ENCODE results near the gene MALAT1.
"Not testable (repeated sequence)": the region's sequence is repeated elsewhere in the genome, so short reads cannot be mapped to it uniquely, and the experiment has no call there.

Gene MALAT1

DNA sequence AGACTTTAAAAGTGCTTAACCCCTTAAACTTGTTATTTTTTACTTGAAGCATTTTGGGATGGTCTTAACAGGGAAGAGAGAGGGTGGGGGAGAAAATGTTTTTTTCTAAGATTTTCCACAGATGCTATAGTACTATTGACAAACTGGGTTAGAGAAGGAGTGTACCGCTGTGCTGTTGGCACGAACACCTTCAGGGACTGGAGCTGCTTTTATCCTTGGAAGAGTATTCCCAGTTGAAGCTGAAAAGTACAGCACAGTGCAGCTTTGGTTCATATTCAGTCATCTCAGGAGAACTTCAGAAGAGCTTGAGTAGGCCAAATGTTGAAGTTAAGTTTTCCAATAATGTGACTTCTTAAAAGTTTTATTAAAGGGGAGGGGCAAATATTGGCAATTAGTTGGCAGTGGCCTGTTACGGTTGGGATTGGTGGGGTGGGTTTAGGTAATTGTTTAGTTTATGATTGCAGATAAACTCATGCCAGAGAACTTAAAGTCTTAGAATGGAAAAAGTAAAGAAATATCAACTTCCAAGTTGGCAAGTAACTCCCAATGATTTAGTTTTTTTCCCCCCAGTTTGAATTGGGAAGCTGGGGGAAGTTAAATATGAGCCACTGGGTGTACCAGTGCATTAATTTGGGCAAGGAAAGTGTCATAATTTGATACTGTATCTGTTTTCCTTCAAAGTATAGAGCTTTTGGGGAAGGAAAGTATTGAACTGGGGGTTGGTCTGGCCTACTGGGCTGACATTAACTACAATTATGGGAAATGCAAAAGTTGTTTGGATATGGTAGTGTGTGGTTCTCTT lies 2.8 kb downstream of the MALAT1 start:
- Mint-ChIP-seq H3K27me3 (no peaks in the 10 kb centered on the region), H3K36me3 (peaks cover 42% of the 10 kb centered on the region), H3K27ac (no peak overlapping the region)

DNA sequence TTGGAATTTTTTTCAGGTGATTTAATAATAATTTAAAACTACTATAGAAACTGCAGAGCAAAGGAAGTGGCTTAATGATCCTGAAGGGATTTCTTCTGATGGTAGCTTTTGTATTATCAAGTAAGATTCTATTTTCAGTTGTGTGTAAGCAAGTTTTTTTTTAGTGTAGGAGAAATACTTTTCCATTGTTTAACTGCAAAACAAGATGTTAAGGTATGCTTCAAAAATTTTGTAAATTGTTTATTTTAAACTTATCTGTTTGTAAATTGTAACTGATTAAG lies 3.4 kb downstream of the MALAT1 start:
- peaks cover 44% of the 10 kb centered on the region for H3K4me1 Mint-ChIP-seq (ENCODE audit: low read depth)
- H3K27ac Mint-ChIP-seq, result no peak overlapping the region
- no peaks in the 10 kb centered on the region for H3K27me3 Mint-ChIP-seq

More for the DNA sequence above, 2.8 kb downstream of the MALAT1 start:
- no peaks in the 10 kb centered on the region for H3K9me3 Mint-ChIP-seq (ENCODE audit: low read depth)
- H3K4me3 Mint-ChIP-seq, result no peak overlapping the region
- peaks cover 43% of the 10 kb centered on the region for H3K4me1 Mint-ChIP-seq (ENCODE audit: low read depth)

DNA sequence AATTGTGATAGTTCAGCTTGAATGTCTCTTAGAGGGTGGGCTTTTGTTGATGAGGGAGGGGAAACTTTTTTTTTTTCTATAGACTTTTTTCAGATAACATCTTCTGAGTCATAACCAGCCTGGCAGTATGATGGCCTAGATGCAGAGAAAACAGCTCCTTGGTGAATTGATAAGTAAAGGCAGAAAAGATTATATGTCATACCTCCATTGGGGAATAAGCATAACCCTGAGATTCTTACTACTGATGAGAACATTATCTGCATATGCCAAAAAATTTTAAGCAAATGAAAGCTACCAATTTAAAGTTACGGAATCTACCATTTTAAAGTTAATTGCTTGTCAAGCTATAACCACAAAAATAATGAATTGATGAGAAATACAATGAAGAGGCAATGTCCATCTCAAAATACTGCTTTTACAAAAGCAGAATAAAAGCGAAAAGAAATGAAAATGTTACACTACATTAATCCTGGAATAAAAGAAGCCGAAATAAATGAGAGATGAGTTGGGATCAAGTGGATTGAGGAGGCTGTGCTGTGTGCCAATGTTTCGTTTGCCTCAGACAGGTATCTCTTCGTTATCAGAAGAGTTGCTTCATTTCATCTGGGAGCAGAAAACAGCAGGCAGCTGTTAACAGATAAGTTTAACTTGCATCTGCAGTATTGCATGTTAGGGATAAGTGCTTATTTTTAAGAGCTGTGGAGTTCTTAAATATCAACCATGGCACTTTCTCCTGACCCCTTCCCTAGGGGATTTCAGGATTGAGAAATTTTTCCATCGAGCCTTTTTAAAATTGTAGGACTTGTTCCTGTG lies 3.9 kb downstream of the MALAT1 start:
- no peak overlapping the region for H3K4me3 Mint-ChIP-seq
- H3K27ac Mint-ChIP-seq, result no peak overlapping the region
- H3K36me3 Mint-ChIP-seq, result peaks cover 42% of the 10 kb centered on the region
- no peaks in the 10 kb centered on the region for H3K27me3 Mint-ChIP-seq
- peaks cover 49% of the 10 kb centered on the region for H3K4me1 Mint-ChIP-seq (ENCODE audit: low read depth)
- H3K9me3 Mint-ChIP-seq (ENCODE audit: low read depth), result no peaks in the 10 kb centered on the region

More for the DNA sequence above, 3.4 kb downstream of the MALAT1 start:
- Mint-ChIP-seq H3K4me3 (no peak overlapping the region), H3K9me3 (ENCODE audit: low read depth) (no peaks in the 10 kb centered on the region), H3K36me3 (peaks cover 42% of the 10 kb centered on the region)

DNA sequence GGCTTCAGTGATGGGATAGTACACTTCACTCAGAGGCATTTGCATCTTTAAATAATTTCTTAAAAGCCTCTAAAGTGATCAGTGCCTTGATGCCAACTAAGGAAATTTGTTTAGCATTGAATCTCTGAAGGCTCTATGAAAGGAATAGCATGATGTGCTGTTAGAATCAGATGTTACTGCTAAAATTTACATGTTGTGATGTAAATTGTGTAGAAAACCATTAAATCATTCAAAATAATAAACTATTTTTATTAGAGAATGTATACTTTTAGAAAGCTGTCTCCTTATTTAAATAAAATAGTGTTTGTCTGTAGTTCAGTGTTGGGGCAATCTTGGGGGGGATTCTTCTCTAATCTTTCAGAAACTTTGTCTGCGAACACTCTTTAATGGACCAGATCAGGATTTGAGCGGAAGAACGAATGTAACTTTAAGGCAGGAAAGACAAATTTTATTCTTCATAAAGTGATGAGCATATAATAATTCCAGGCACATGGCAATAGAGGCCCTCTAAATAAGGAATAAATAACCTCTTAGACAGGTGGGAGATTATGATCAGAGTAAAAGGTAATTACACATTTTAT lies 4.6 kb downstream of the MALAT1 start:
- no peaks in the 10 kb centered on the region for H3K9me3 Mint-ChIP-seq (ENCODE audit: low read depth)
- no peaks in the 10 kb centered on the region for H3K27me3 Mint-ChIP-seq
- peak overlapping the region; percentile 90 for H3K27ac Mint-ChIP-seq
- no peak overlapping the region for H3K4me3 Mint-ChIP-seq
- peaks cover 42% of the 10 kb centered on the region for H3K36me3 Mint-ChIP-seq
- H3K4me1 Mint-ChIP-seq (ENCODE audit: low read depth), result peaks cover 48% of the 10 kb centered on the region

DNA sequence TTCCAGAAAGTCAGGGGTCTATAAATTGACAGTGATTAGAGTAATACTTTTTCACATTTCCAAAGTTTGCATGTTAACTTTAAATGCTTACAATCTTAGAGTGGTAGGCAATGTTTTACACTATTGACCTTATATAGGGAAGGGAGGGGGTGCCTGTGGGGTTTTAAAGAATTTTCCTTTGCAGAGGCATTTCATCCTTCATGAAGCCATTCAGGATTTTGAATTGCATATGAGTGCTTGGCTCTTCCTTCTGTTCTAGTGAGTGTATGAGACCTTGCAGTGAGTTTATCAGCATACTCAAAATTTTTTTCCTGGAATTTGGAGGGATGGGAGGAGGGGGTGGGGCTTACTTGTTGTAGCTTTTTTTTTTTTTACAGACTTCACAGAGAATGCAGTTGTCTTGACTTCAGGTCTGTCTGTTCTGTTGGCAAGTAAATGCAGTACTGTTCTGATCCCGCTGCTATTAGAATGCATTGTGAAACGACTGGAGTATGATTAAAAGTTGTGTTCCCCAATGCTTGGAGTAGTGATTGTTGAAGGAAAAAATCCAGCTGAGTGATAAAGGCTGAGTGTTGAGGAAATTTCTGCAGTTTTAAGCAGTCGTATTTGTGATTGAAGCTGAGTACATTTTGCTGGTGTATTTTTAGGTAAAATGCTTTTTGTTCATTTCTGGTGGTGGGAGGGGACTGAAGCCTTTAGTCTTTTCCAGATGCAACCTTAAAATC lies 5.3 kb downstream of the MALAT1 start:
- no peaks in the 10 kb centered on the region for H3K27me3 Mint-ChIP-seq
- peaks cover 44% of the 10 kb centered on the region for H3K4me1 Mint-ChIP-seq (ENCODE audit: low read depth)
- peak overlapping the region; percentile 90 for H3K27ac Mint-ChIP-seq
- no peaks in the 10 kb centered on the region for H3K9me3 Mint-ChIP-seq (ENCODE audit: low read depth)
- peaks cover 42% of the 10 kb centered on the region for H3K36me3 Mint-ChIP-seq
- no peak overlapping the region for H3K4me3 Mint-ChIP-seq

DNA sequence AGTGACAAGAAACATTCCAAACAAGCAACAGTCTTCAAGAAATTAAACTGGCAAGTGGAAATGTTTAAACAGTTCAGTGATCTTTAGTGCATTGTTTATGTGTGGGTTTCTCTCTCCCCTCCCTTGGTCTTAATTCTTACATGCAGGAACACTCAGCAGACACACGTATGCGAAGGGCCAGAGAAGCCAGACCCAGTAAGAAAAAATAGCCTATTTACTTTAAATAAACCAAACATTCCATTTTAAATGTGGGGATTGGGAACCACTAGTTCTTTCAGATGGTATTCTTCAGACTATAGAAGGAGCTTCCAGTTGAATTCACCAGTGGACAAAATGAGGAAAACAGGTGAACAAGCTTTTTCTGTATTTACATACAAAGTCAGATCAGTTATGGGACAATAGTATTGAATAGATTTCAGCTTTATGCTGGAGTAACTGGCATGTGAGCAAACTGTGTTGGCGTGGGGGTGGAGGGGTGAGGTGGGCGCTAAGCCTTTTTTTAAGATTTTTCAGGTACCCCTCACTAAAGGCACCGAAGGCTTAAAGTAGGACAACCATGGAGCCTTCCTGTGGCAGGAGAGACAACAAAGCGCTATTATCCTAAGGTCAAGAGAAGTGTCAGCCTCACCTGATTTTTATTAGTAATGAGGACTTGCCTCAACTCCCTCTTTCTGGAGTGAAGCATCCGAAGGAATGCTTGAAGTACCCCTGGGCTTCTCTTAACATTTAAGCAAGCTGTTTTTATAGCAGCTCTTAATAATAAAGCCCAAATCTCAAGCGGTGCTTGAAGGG lies 6.0 kb downstream of the MALAT1 start:
- no peaks in the 10 kb centered on the region for H3K9me3 Mint-ChIP-seq (ENCODE audit: low read depth)
- H3K36me3 Mint-ChIP-seq, result peaks cover 42% of the 10 kb centered on the region
- H3K27ac Mint-ChIP-seq, result peak overlapping the region; percentile 90
- H3K4me3 Mint-ChIP-seq, result no peak overlapping the region
- no peaks in the 10 kb centered on the region for H3K27me3 Mint-ChIP-seq
- H3K4me1 Mint-ChIP-seq (ENCODE audit: low read depth), result peaks cover 44% of the 10 kb centered on the region

DNA sequence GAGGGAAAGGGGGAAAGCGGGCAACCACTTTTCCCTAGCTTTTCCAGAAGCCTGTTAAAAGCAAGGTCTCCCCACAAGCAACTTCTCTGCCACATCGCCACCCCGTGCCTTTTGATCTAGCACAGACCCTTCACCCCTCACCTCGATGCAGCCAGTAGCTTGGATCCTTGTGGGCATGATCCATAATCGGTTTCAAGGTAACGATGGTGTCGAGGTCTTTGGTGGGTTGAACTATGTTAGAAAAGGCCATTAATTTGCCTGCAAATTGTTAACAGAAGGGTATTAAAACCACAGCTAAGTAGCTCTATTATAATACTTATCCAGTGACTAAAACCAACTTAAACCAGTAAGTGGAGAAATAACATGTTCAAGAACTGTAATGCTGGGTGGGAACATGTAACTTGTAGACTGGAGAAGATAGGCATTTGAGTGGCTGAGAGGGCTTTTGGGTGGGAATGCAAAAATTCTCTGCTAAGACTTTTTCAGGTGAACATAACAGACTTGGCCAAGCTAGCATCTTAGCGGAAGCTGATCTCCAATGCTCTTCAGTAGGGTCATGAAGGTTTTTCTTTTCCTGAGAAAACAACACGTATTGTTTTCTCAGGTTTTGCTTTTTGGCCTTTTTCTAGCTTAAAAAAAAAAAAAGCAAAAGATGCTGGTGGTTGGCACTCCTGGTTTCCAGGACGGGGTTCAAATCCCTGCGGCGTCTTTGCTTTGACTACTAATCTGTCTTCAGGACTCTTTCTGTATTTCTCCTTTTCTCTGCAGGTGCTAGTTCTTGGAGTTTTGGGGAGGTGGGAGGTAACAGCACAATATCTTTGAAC lies 6.8 kb downstream of the MALAT1 start:
- H3K36me3 Mint-ChIP-seq, result peaks cover 42% of the 10 kb centered on the region
- H3K4me3 Mint-ChIP-seq, result no peak overlapping the region
- no peaks in the 10 kb centered on the region for H3K9me3 Mint-ChIP-seq (ENCODE audit: low read depth)
- peak overlapping the region; percentile 90 for H3K27ac Mint-ChIP-seq
- H3K4me1 Mint-ChIP-seq (ENCODE audit: low read depth), result peaks cover 48% of the 10 kb centered on the region
- H3K27me3 Mint-ChIP-seq, result no peaks in the 10 kb centered on the region

DNA sequence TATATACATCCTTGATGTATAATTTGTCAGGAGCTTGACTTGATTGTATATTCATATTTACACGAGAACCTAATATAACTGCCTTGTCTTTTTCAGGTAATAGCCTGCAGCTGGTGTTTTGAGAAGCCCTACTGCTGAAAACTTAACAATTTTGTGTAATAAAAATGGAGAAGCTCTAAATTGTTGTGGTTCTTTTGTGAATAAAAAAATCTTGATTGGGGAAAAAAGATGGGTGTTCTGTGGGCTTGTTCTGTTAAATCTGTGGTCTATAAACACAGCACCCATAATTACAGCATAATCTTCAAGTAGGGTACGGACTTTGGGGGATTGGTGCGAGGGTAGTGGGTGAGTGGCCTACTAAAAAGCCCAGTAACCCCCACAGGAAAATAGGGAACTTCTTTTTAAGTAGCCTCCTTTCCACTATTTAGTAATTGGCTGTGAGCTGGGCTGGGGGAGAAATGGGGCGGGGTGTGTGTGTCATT lies 7.5 kb downstream of the MALAT1 start:
- Mint-ChIP-seq H3K4me3 (no peak overlapping the region), H3K36me3 (peaks cover 36% of the 10 kb centered on the region), H3K9me3 (ENCODE audit: low read depth) (no peaks in the 10 kb centered on the region), H3K27ac (peak overlapping the region; percentile 90), H3K4me1 (ENCODE audit: low read depth) (peaks cover 49% of the 10 kb centered on the region), H3K27me3 (no peaks in the 10 kb centered on the region)

DNA sequence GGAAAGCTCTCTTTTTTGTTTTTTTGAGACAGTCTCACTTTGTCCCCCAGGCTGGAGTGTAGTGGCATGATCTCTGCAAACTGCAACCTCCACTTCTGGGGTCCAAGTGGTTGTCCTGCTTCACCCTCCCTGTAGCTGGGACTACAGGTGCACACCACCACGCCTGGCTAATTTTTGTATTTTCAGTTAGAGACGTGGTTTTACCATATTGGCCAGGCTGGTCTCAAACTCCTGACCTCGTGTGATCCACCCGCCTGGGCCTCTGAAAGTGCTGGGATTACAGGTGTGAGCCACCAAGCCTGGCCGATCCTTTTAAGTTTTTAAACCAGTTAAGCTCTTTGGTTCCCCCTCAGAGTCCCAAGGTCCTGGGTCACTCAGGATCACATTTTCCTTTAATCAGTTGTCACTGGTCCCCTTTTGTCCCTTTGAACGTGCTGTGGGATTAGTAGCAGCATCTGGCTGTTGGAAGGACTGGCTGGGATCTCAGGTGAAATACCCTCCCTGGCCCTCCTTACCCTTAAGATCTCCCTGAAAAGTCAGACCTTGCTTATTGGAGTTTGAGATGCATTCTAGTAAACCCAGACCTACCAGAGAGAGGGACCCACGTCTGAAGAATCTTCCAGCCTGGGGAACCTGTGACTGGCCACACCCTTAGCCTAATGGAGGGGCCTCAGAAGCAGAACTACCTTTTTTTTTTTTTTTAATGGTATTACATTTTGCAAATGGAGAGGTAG lies 8.1 kb downstream of the MALAT1 start:
- H3K9me3 Mint-ChIP-seq (ENCODE audit: low read depth), result no peaks in the 10 kb centered on the region
- peak overlapping the region; percentile 90 for H3K27ac Mint-ChIP-seq
- H3K4me1 Mint-ChIP-seq (ENCODE audit: low read depth), result peaks cover 49% of the 10 kb centered on the region
- peaks cover 30% of the 10 kb centered on the region for H3K36me3 Mint-ChIP-seq
- no peaks in the 10 kb centered on the region for H3K27me3 Mint-ChIP-seq
- H3K4me3 Mint-ChIP-seq, result no peak overlapping the region

DNA sequence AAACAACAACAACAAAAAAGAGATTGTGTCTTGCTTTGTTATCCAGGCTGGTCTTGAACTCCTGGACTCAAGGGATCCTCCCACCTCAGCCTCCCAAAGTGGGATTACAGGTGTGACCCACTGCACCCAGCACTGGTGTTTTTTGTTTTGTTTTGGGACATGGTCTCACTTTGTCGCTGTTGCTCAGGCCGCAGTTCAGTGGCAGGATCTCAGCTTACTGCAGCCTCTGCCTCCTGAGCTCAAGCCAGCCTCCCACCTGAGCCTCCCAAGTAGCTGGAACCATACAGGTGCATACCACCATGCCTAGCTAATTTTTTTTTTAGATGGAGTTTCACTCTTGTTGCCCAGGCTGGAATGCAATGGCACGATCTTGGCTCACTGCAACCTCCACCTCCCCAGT lies 13.5 kb downstream of the MALAT1 start:
- H3K27ac Mint-ChIP-seq; H3K4me3 Mint-ChIP-seq; H3K9me3 Mint-ChIP-seq (ENCODE audit: low read depth); H3K36me3 Mint-ChIP-seq; H3K27me3 Mint-ChIP-seq: not testable (repeated sequence)
- peaks cover 16% of the 10 kb centered on the region for H3K4me1 Mint-ChIP-seq (ENCODE audit: low read depth)

DNA sequence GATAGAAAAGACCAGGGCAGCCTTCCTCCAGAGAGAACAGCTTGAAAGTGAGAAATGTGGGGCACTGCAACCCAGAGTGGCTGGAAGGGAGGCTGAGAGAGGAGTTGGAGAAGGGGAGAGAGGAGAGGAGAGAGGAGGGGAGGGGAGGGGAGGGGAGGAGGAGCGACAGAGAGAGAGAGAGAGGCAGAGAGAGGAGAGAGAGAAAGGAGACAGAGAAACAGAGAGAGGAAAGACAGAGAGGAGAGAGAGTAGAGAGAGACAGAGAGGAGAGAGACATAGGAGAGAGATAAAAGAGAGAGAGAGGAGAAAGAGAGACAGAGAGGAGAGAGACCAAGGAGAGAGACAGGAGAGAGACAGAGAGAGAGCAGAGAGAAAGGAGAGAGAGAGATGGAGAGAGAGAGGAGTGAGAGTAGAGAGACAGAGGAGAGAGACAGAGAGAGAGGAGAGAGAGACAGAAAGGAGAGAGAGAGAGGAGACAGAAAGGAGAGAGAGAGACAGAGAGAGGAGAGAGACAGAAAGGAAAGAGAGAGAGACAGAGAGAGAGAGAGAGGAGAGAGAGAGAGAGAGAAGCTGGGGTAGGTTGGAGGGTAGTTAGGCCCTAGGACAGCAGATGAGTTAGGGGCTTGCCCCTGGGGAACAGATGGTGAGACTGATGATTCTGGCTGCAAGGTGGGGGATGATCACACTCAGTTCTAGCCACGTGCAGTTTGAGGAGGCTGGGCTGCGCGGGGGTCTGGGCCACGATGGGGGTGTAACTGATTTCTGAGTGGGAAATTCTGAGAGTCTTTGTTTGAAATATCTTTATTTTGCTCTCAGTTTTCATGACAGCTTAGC lies 17.5 kb downstream of the MALAT1 start:
- no peaks in the 10 kb centered on the region for H3K36me3 Mint-ChIP-seq
- H3K4me3 Mint-ChIP-seq, result no peak overlapping the region
- no peak overlapping the region for H3K27ac Mint-ChIP-seq
- H3K27me3 Mint-ChIP-seq, result no peaks in the 10 kb centered on the region
- H3K4me1 Mint-ChIP-seq (ENCODE audit: low read depth), result peaks cover 6% of the 10 kb centered on the region
- no peaks in the 10 kb centered on the region for H3K9me3 Mint-ChIP-seq (ENCODE audit: low read depth)

DNA sequence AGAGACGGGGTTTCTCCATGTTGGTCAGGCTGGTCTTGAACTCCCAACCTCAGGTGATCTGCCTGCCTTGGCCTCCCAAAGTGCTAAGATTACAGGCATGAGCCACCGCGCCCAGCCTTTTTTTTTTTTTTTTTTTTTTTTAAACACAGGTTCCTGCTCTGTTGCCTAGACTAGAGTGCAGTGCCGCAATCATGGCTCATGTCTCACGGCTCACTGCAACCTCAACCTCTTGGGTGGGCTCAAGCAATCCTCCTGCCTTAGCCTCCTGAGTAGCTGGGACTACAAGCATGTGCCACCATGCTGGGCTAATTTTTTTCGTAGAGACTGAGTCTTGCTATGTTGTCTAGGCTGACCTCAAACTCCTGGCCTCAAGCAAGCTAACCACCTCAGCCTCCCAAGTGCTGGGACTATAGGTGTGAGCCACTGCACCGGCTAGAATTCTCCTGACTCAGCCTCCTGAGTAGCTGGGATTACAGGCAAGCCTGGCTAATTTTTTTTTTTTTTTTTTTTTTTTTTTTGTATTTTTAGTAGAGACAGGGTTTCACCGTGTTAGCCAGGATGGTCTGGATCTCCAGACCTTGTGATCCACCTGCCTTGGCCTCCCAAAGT lies 20.2 kb downstream of the MALAT1 start:
- not testable (repeated sequence) for H3K9me3 Mint-ChIP-seq (ENCODE audit: low read depth); H3K36me3 Mint-ChIP-seq; H3K4me3 Mint-ChIP-seq; H3K27ac Mint-ChIP-seq; H3K27me3 Mint-ChIP-seq
- H3K4me1 Mint-ChIP-seq (ENCODE audit: low read depth), result peaks cover 31% of the 10 kb centered on the region
